Cerebellar nuclear complex (tissue), 1 donor: Measurements from ENCODE around the gene GNAL.
"Not testable (repeated sequence)": the region's sequence is repeated elsewhere in the genome, so short reads cannot be mapped to it uniquely, and the experiment has no call there.

ENCODE experiments used
- DNase-seq, 2 experiments: peaks; one replicate each; lab custom pipeline; 2025; lab: John Stamatoyannopoulos, UW

GNAL gene

DNA sequence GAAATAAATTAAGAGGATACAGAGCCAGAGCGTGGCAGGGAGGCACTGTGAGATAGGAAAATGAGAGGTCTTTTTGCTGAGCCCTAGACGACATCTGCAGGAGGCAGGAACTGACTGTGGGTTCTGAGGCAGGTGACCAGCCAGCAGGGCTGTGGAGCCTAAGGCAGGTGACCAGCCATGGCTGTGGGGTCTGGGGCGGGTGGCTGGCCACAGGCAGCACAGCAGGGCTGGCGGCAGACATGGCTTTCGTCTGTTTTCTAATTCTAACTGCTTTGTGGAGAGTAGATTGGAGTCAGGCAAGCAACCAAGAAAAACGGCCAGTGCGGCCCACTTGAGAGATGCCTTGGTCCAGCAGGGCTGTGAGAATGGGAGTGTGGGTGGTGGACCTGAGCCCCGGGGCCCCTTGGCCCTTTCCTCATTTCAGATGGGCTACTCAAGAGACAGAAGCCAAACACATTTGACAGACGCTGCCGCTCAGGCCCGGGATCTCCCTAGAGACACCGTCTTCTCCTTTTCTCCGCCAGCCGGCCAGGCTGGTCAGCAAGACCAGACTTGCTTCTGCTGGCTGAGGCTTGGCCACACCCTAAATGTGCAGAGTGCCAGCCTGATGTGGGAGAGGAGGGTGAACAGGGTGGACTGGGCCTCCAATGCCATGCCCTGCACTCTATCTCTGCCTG is 19.7 kb upstream of the GNAL start:
- DNase-seq = no peak

DNA sequence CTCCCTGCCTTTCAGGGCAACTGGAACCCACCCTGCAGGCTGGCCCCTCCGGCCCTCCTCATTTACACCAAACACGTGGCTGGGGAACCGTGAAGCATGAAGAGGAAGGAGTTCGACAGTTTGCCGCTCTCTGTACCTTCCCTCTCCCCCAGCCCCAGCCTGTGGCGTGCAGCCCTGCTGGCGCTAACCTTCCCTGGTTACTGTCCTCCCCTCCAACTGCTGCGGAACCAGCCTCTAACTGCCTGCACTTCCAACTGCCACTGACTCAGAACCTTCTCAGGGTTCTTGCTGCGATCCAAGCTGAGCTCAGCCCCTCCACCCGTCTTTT is 19.2 kb upstream of the GNAL start:
- DNase-seq = no peak

DNA sequence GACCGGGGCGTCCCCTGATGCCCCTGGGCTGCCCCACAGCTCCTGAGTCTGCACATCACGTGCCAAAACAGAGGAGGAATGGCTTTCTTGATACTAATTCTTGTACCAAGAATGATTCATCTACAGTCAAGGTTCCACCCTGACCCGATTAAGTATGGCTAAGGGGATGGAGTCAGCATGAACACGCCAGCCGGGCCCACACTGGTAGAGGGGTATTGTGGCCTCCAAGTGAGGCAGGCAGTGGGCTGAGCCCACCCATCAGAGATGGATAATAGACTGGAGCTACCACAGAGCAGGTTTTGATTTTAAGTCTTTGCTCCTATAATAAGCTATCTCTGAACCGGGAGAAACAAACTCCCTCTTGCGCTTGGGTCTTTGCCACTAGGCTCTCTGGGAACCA is 17.9 kb upstream of the GNAL start:
- DNase-seq = no peak

DNA sequence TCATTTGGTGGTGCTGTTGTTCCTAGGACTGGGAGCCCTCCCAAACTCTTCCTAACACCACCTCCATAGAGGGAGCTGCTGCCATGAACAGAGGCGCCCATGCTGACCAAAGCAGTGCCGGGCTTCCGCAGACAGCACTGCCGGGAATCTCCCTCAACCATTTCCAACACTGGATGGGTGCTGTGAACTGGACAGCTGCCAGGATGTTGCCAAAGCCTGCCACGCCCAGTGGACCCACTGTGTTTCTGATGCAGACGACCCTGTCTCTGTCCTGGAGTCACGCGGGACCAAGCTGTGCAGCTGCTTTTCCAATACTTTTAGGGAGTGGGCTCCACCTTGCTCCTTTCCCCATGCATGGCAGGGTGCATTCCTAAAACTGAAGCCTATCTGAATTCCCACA is 16.9 kb upstream of the GNAL start:
- no peak for DNase-seq

DNA sequence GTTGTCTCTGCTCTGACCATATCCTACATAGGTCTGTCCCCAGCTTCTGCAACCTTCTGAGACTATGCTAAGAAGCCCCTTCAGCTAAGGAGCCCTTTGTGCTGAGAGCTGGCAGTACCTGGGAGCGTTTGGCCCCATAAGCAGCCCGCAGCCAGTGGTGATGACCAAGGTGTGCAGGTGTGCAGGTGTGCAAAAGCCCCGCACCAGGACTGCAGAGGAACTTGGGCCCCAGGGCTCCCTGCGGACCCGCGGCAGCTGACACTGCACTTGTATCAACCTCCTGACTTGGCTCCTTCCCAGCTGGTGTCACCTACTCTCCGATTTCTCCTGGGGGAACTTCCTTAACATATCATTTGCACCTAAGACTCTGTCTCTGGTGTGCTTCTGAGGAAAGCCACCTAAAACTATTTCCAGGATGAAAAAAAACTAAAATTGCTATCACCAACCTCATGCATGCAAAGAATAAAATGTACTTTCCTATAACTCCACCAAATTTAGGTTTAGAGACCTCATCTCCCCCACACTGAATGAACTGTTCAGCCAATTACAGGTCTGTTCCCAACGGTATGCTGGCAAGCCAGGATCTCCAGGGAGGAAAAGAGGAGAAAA is 16.1 kb upstream of the GNAL start:
- DNase-seq = no peak

DNA sequence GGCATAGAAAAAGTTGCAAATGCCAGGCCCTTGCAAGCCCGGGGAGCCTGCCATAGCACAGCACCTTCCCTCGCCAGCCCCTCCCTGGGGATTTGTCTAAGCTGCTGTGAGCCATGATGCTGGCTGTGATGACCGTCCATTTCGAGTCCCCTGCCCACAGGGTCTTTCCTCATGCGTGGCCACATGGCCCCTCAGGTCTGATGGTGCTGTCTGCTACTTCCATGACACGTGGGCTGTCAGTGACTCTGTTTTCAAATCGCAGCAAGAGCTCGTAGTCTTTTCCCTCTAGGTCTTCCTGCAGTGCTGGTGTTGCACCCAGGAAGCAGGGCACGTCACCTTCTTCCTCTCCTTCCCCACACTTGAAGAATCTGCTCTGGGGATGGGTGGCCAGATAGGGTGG is 15.5 kb upstream of the GNAL start:
- no peak for DNase-seq

DNA sequence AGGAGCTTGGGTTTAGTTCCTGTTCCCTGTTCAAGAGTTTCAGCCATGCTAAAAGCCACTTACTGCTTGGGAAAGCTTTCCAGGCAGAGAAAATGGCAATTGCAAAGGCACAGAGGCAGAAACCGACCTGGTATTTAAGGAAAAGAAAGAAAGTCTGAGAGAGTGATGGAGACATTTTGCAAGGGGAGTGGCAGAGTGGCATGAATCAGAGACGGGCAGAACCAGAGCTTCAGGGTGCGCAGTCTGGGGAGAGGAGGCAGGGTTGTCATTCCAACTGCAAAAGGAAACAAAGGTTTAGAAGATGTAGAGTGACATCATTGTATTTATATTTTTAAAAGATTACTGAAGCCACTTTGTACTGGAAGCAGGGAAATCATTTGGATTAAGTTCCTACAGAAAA is 14.9 kb upstream of the GNAL start:
- DNase-seq = no peak

DNA sequence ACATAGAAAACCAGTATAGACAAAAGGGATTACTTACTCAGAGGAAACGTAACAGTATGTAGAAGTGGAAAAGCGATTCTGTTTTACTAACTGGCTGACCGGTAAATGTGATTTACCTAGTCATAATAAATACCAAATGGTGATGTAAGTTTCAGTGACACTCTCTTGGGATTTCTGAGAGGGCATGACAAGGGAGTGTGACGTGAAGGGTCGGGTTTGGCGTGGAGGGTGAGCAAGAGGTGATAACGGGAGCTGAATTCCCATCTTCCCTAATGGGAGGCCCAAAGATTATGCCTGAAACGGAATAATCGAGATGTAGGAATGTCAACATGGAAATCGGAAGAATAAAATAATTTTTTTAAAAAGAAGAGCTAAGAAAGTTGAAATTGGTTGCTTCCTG is 12.7 kb upstream of the GNAL start:
- DNase-seq = no peak

DNA sequence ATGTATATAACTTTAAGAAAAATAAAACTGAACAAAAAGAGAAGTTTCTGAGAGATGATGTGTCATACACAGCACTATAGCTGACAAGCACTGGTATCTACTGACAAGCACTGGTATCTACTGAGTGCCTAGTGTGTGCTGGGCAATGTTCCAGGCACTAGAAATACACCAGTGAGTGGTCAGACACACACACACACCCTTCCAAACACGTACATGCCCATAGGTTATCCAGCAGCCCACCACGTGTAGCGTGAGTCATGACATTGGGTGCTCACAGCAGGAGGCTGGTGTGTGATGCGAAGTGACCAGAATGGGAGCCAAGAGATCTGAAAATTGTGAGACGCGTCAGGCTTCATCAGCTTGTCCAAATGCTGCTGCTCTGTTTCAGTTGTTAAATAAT is 12.2 kb upstream of the GNAL start:
- DNase-seq = no peak

DNA sequence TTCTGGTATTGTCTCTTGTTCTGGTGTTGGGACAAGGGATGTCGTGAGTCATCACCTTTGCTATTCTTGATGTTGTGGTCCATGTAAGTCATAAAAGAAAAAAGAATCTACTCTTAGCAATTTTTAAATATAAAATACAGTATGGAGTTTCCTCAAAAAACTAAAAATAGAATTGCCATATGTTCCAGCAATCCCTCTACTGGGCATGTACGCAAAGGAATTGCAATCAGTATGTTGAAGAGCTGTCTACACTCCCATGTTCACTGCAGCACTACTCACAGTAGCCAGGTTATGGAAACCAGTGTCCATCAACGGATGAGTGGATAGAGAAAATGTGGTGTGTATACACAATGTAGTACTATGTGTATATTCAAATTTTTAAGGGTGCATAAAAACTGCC is 10.9 kb upstream of the GNAL start:
- no peak for DNase-seq

DNA sequence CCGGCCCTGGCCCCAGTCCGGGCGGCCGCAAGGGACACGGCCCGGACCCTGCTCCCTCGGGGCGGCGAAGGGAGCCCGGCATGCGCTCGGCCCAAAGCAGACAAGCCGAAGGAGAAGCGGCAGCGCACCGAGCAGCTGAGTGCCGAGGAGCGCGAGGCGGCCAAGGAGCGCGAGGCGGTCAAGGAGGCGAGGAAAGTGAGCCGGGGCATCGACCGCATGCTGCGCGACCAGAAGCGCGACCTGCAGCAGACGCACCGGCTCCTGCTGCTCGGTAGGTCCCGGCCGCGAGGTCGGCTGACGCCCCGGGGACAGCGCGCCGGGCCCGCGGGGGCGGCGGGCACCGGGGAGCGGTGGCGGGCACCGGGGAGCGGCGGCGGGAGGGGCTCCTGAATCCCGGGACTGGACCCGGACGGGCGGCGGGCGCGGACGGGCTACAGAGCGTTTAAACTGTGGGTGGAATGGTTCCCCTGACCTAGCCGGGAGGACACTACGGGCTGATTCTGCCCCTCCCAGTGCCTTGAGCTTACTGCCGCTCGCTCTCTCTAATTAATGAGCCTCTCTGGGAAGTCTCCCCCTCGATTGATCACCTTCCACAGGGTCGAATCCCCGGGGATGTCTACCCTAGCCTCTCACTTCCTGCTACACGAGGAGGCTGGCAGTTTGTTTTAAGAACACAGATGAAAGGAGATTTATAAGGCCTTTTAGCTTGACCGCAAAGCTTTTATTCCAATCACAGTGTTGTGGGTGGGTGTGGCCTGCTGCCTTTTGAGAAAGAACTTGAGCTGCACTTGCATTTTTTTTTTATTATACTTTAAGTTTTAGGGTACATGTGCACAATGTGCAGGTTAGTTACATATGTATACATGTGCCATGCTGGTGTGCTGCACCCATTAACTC is 853 bp downstream of the GNAL start:
- DNase-seq = no peak

DNA sequence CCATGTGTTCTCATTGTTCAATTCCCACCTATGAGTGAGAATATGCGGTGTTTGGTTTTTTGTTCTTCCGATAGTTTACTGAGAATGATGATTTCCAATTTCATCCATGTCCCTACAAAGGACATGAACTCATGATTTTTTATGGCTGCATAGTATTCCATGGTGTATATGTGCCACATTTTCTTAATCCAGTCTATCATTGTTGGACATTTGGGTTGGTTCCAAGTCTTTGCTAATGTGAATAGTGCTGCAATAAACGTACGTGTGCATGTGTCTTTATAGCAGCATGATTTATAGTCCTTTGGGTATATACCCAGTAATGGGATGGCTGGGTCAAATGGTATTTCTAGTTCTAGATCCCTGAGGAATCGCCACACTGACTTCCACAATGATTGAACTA is 1.6 kb downstream of the GNAL start:
- not testable (repeated sequence) for DNase-seq

DNA sequence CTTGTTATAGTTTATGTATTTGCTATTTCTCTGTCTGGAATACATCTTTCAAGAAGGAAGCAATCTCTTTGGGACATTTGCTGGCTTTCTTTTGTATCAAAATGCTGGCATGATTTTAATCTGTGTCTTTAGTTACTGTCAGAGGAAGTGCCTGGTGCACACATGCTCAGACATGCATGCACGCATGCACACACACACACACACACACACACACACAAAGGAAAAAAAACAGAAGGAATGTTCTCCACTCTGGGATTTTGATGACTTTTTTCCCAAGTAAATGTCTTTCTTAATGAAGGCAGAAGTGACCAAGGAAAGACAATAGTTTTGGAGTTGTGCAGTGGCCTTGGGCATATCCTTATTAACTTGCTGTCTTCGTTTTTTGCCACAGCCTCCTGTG is 6.7 kb downstream of the GNAL start:
- DNase-seq = no peak

DNA sequence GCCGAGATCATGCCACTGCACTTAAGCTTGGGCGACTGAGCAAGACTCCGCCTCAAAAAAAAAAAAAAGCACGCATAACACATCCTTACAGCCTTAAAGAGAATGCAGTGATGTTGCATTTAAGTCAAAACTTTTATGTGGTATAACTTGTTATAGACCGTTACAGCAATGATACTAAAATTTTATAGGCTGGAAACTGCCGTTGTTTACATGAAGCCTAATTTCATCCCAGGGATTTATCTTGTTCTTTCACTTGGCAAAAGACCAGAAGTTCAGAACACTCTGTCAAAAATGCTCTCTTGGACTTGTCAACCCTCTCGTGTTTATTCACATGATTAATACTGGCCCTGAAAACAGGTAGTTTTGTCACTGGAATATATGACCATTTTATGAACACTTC is 7.4 kb downstream of the GNAL start:
- DNase-seq = no peak

DNA sequence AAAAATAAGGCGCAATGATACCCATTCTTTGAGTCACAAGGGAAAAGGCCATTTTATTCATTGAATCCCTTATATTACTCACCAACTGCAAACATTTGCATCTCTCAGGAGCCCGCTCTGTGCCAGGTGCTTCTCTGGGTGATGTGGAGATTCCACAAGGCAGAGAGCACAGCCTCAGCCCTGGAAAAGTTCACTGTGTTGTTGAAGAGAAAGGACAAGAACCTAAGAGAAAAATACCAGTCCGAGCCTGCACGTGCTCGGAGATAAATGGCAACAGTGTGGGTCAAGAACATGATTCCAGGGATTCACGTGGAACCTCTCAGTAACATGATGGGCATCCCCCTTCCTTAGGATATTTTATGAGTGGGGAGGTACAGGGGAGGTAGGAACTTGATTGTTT is 11.8 kb downstream of the GNAL start:
- DNase-seq = no peak

DNA sequence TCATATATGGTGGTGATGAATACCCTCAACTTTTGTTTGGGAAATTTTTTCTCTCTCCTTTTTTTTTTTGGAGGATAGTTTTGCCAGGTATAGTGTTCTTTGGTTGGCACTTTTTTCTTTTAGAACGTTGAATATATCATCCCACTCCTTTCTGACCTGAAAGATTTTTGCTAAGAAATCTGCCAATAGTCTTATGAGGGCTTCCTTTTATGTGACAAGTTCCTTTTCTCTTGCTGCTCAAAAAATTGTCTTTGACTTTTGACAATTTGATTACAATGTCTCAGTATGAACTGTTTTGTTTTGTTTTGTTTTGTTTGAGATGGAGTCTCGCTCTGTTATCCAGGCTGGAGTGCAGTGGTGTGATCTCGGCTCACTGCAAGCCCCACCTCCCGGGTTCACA is 21.5 kb downstream of the GNAL start:
- DNase-seq = no peak

DNA sequence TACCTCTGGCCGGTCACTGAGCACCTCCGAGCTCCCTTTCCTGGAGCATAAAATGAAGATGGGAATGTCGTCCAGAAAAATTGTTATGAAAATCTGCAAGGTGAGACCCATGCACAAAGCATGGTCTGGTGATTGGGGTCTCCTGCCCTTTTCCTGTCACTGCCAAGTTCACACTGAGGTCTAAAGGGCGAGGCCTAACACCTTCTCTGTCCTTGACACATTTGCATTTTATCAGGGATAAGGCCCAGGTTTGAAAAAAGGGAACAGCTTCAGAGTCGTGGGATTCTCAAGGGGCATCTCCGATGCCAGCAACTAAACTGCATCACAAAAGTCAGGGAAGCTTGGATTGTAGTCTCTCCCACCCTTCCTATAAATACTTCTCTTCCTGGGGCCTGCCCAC is 24.7 kb downstream of the GNAL start:
- no peak for DNase-seq

DNA sequence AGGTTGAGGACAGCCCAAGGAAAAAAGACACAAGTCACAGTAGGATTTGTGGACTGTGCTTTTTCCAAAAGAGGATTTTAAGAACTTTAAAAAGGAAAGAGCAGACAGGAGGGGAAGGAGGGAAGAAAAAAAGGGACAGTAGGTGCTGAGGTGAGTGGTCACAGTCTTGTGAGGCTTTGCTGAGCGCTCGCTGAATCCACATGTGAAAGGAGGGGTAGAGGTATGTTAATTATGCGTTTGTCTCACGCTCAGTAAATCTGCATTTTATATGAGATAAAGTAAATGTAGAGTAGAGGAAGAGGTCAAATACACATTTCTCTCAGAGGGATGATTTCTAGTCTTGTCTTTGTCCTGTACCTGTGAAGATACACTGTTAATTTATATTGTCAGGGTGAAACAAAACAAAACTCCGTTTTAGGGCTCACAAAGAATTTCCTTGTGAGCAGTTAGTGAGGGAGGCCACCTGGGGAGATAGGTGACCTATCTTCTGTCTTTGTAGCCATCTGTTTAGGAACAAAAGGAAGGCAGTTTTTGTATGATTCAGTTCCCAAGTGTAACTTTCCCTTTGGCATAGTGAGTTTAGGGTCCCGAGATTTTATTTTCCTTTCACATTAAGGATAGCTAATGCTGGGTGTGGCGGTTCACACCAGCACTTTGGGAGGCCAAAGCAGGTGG is 25.3 kb downstream of the GNAL start:
- no peak for DNase-seq

DNA sequence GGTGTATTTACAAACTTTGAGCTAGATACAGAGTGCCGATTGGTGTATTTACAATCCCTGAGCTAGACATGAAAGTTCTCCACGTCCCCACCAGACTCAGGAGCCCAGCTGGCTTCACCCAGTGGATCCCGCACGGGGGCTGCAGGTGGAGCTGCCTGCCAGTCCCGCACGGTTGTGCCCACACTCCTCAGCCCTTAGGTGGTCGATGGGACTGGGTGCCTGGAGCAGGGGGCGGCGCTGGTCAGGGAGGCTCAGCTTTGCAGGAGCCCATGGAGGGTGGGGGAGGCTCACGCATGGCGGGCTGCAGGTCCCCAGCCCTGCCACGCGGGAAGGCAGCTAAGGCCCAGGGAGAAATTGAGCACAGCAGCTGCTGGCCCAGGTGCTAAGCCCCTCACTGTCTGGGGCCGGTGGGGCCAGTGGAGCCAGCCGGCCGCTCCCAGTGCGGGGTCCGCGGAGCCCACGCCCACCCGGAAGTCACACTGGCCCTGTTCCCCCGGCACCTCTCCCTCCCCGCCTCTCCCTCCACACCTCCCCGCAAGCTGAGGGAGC is 27.8 kb downstream of the GNAL start:
- not testable (repeated sequence) for DNase-seq

DNA sequence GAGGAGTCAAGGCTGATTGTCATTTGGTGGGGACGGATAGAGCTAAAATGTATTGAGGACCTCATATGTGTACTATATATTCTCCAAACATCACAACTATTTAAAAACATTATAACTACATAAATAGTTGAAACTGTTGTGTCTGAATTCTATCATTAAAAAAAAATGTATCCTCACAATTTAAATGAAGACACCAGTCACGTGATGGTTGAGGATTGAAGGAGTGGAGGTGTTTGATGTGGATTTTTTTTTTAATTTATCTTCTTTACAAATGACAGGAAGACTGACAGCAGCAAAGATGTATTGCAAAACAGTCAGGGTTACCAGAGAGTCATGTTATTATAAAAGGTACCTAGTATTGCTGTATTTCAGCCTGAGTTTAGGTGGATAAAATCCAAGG is 30.0 kb downstream of the GNAL start:
- no peak for DNase-seq

DNA sequence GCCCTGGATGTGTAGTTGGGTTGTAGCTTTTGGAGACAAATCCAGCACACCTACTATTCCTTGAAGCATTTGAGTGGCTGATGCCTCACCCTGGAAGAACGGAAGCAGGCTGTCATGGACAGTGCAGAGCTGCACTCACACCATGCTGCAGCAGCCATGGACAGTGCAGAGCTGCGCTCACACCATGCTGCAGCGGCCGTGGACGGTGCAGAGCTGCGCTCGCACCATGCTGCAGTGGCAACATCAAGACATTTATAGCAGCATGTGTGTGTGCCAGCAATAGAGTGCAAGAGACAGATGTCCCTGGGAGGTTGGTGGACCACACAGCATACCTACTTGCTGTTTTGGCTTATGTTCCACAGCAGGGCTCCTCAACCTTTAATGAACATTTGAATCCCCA is 30.6 kb downstream of the GNAL start:
- no peak for DNase-seq

DNA sequence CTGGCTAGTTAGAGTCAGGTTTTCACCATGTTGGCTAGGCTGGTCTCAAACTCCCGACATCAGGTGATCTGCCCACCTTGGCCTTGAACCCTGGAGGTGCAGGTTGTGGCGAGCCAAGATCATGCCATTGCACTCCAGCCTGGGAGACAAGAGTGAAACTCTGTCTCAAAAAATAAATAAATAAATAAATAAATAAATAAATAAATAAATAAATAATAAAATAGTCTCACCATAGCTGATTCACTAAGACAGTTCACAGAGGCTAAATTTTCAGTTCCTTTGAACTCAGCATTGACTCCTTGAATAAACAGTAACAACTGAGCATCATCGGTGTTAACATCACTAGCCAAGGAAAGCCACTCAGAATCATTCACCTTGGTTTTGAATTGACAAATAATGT is 32.7 kb downstream of the GNAL start:
- no peak for DNase-seq

DNA sequence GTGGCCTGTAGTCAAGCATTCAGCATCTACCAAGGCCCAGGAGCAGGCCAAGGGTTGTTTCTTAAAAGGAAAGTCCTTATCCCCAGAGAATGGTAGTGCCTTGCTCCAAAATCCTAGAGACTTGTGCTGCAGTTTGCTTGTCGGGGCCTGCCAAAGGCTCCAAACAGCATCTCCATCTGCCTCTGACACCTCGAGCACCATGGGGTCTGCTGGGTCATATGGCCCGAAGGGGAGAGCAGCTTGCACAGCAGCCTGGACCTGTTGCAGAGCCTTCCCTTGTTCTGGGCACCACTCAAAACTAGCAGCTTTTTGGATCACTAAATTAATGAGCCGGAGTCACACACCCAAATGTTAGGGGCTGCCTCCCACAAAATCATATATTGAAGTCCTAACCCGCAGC is 35.7 kb downstream of the GNAL start:
- no peak for DNase-seq
